IMR-90 (cell line): ENCODE measurements around the gene PPM1H.

ENCODE experiments used
- BHLHE40 ChIP-seq: fragments of 150-350 bp; IDR thresholded peaks from 2 replicates; pipeline ENCODE4 v1.6.1; 2016; ENCODE audit warnings: mild to moderate bottlenecking, low read depth, low read length
- CEBPB ChIP-seq: IDR thresholded peaks from 2 replicates; pipeline ENCODE4 v1.6.1; 2012; ENCODE audit warnings: low read depth, low read length, improper control_type of control experiment
- CHD1 ChIP-seq: IDR thresholded peaks from 2 replicates; pipeline ENCODE4 v1.6.1; 2012; ENCODE audit warnings: low read depth, low read length, improper control_type of control experiment
- FOS ChIP-seq: fragments of 150-350 bp; IDR thresholded peaks from 2 replicates; pipeline ENCODE4 v1.6.1; 2016; ENCODE audit warnings: low read depth, low read length
- MAFK ChIP-seq: IDR thresholded peaks from 2 replicates; pipeline ENCODE4 v1.6.1; 2012; ENCODE audit warnings: low read depth, low read length, improper control_type of control experiment
- MAZ ChIP-seq: IDR thresholded peaks from 2 replicates; pipeline ENCODE4 v1.6.1; 2012; ENCODE audit warnings: low read depth, mild to moderate bottlenecking, low read length, improper control_type of control experiment, moderate library complexity, borderline replicate concordance
- POLR2A ChIP-seq: IDR thresholded peaks from 2 replicates; pipeline ENCODE4 v1.6.1; 2012; ENCODE audit warnings: mild to moderate bottlenecking, low read depth, low read length
- RCOR1 ChIP-seq: IDR thresholded peaks from 2 replicates; pipeline ENCODE4 v1.6.1; 2012; ENCODE audit warnings: mild to moderate bottlenecking, low read length, improper control_type of control experiment; ENCODE audit not compliant: insufficient replicate concordance
- RFX5 ChIP-seq: IDR thresholded peaks from 2 replicates; pipeline ENCODE4 v1.8.0; 2012; ENCODE audit warnings: low read depth, mild to moderate bottlenecking, low read length, moderate library complexity
- TF ChIP-seq, protein P1 (sequence below): conservative IDR thresholded peaks from 2 replicates; pipeline ENCODE4 v1.5.1; 2012; ENCODE audit warnings: mild to moderate bottlenecking, low read depth, low read length, improper control_type of control experiment
- TF ChIP-seq, protein P2 (sequence below): fragments of 150-350 bp; IDR thresholded peaks from 2 replicates; pipeline ENCODE4 v1.6.1; 2016; ENCODE audit warnings: low read depth, mild to moderate bottlenecking, low read length, moderate library complexity, borderline replicate concordance
- TF ChIP-seq, protein P3 (sequence below): fragments of 150-350 bp; IDR thresholded peaks from 2 replicates; pipeline ENCODE4 v1.6.1; 2017; ENCODE audit warnings: mild to moderate bottlenecking, antibody characterized with exemption, low read length, low read depth

DNA sequence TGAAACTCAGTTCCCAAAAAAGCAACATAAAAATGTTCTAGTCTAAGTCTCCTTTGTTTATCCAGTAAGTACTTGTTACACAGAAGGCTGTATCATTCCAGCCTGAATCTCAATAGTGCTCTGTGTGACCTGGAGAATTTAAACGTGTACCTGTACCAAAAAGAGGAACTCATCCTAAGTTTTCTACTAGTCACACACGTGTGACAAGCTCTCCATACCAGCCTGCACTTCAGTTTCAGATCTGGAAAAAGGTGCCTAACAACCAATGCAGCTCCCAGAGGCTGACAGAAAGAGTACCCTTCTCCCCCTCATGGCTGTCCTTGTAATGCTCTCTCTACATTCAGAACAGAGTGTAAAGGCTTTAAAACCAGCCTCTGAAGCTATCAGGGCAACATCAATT, 27.4 kb downstream of the PPM1H start:
- TF ChIP-seq, protein P1, sequence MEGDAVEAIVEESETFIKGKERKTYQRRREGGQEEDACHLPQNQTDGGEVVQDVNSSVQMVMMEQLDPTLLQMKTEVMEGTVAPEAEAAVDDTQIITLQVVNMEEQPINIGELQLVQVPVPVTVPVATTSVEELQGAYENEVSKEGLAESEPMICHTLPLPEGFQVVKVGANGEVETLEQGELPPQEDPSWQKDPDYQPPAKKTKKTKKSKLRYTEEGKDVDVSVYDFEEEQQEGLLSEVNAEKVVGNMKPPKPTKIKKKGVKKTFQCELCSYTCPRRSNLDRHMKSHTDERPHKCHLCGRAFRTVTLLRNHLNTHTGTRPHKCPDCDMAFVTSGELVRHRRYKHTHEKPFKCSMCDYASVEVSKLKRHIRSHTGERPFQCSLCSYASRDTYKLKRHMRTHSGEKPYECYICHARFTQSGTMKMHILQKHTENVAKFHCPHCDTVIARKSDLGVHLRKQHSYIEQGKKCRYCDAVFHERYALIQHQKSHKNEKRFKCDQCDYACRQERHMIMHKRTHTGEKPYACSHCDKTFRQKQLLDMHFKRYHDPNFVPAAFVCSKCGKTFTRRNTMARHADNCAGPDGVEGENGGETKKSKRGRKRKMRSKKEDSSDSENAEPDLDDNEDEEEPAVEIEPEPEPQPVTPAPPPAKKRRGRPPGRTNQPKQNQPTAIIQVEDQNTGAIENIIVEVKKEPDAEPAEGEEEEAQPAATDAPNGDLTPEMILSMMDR: no peak
- TF ChIP-seq RFX5 (no peak), FOS (no peak), POLR2A (no peak), CHD1 (no peak), RCOR1 (no peak), MAZ (no peak), MAFK (no peak), CEBPB (no peak), BHLHE40 (no peak)
- TF ChIP-seq, protein P2, sequence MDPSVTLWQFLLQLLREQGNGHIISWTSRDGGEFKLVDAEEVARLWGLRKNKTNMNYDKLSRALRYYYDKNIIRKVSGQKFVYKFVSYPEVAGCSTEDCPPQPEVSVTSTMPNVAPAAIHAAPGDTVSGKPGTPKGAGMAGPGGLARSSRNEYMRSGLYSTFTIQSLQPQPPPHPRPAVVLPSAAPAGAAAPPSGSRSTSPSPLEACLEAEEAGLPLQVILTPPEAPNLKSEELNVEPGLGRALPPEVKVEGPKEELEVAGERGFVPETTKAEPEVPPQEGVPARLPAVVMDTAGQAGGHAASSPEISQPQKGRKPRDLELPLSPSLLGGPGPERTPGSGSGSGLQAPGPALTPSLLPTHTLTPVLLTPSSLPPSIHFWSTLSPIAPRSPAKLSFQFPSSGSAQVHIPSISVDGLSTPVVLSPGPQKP: no peak
- TF ChIP-seq, protein P3, sequence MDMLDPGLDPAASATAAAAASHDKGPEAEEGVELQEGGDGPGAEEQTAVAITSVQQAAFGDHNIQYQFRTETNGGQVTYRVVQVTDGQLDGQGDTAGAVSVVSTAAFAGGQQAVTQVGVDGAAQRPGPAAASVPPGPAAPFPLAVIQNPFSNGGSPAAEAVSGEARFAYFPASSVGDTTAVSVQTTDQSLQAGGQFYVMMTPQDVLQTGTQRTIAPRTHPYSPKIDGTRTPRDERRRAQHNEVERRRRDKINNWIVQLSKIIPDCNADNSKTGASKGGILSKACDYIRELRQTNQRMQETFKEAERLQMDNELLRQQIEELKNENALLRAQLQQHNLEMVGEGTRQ: no peak
